SK-N-SH treated with all-trans-retinoic acid at 6 μM for 48 hours (cell line): ENCODE measurements around the gene BICD1.

Experiments
- ATAC-seq: fragments of 200-7000 bp; cut with Tn5 transposase; 3 replicates; pipeline ENCODE4 v1.9.1; 2020; ENCODE audit warnings: mild to moderate bottlenecking, moderate library complexity
- ARNTL ChIP-seq: fragments of 450-650 bp; formaldehyde crosslinking; IDR thresholded peaks from 2 replicates; pipeline ENCODE4 v1.5.0; 2020; ENCODE audit warnings: low read depth, mild to moderate bottlenecking, moderate library complexity, borderline replicate concordance
- CSDC2 ChIP-seq: fragments of 250-450 bp; sonication (Bioruptor Pico); IDR thresholded peaks from 2 replicates; pipeline ENCODE4 v1.5.0; 2020; ENCODE audit warnings: mild to moderate bottlenecking, moderate library complexity
- ESRRG ChIP-seq: fragments of 250-450 bp; sonication (Bioruptor Pico); IDR thresholded peaks from 2 replicates; pipeline ENCODE4 v1.6.1; 2021; ENCODE audit warnings: mild to moderate bottlenecking
- GLIS3 ChIP-seq: fragments of 250-450 bp; sonication (Bioruptor Pico); IDR thresholded peaks from 2 replicates; pipeline ENCODE4 v1.5.0; 2020; ENCODE audit warnings: mild to moderate bottlenecking, moderate library complexity
- ISL1 ChIP-seq: fragments of 250-450 bp; sonication (Bioruptor Pico); IDR thresholded peaks from 2 replicates; pipeline ENCODE4 v2.1.2; 2022; ENCODE audit warnings: mild to moderate bottlenecking, moderate library complexity
- OSR1 ChIP-seq: fragments of 250-450 bp; sonication (Bioruptor Pico); IDR thresholded peaks from 2 replicates; pipeline ENCODE4 v1.8.0; 2022; ENCODE audit warnings: moderate library complexity, mild to moderate bottlenecking, inconsistent platforms
- PPARA ChIP-seq: fragments of 250-450 bp; sonication (Bioruptor Pico); IDR thresholded peaks from 2 replicates; pipeline ENCODE4 v1.5.0; 2020; ENCODE audit warnings: mild to moderate bottlenecking, borderline replicate concordance
- RARB ChIP-seq: fragments of 250-450 bp; sonication (Bioruptor Pico); IDR thresholded peaks from 2 replicates; pipeline ENCODE4 v1.8.0; 2021; ENCODE audit warnings: mild to moderate bottlenecking, moderate library complexity
- SNAI2 ChIP-seq: fragments of 250-450 bp; sonication (Bioruptor Pico); IDR thresholded peaks from 2 replicates; pipeline ENCODE4 v1.5.0; 2020; ENCODE audit warnings: mild to moderate bottlenecking, moderate library complexity
- TCF4 ChIP-seq: fragments of 250-450 bp; sonication (Bioruptor Pico); IDR thresholded peaks from 2 replicates; pipeline ENCODE4 v1.8.0; 2021; ENCODE audit warnings: mild to moderate bottlenecking, moderate library complexity, borderline replicate concordance
- TOX ChIP-seq: fragments of 250-450 bp; sonication (Bioruptor Pico); IDR thresholded peaks from 2 replicates; pipeline ENCODE4 v1.8.0; 2021; ENCODE audit warnings: mild to moderate bottlenecking, moderate library complexity, borderline replicate concordance
- ZC3H10 ChIP-seq: fragments of 250-450 bp; sonication (Bioruptor Pico); IDR thresholded peaks from 2 replicates; pipeline ENCODE4 v1.5.1; 2021; ENCODE audit warnings: mild to moderate bottlenecking, moderate library complexity
- ZFP30 ChIP-seq: fragments of 450-650 bp; formaldehyde crosslinking; IDR thresholded peaks from 2 replicates; pipeline ENCODE4 v1.5.0; 2022; ENCODE audit warnings: mild to moderate bottlenecking, moderate library complexity
- ZNF565 ChIP-seq: fragments of 450-650 bp; formaldehyde crosslinking; conservative IDR thresholded peaks from 2 replicates; pipeline ENCODE4 v1.5.0; 2020; ENCODE audit warnings: low read depth, mild to moderate bottlenecking, moderate library complexity
- ZNF70 ChIP-seq: fragments of 450-650 bp; formaldehyde crosslinking; IDR thresholded peaks from 2 replicates; pipeline ENCODE4 v1.5.0; 2020; ENCODE audit warnings: mild to moderate bottlenecking, moderate library complexity
- ZNF8 ChIP-seq: fragments of 450-650 bp; formaldehyde crosslinking; IDR thresholded peaks from 2 replicates; pipeline ENCODE4 v1.5.0; 2020; ENCODE audit warnings: mild to moderate bottlenecking, moderate library complexity
- TF ChIP-seq, protein P1 (sequence below): fragments of 250-450 bp; sonication (Bioruptor Pico); IDR thresholded peaks from 2 replicates; pipeline ENCODE4 v1.8.0; 2021; ENCODE audit warnings: low read depth, mild to moderate bottlenecking, moderate library complexity, borderline replicate concordance
- TF ChIP-seq, protein P2 (sequence below): fragments of 250-450 bp; sonication (Bioruptor Pico); IDR thresholded peaks from 2 replicates; pipeline ENCODE4 v1.5.1; 2020; ENCODE audit warnings: low read depth, mild to moderate bottlenecking, moderate library complexity
- TF ChIP-seq, protein P3 (sequence below): fragments of 250-450 bp; sonication (Bioruptor Pico); IDR thresholded peaks from 2 replicates; pipeline ENCODE4 v1.5.1; 2021; ENCODE audit warnings: mild to moderate bottlenecking, moderate library complexity
- TF ChIP-seq, protein P4 (sequence below): fragments of 250-450 bp; sonication (Bioruptor Pico); IDR thresholded peaks from 2 replicates; pipeline ENCODE4 v1.8.0; 2020; ENCODE audit warnings: mild to moderate bottlenecking, moderate library complexity, borderline replicate concordance

Gene BICD1

DNA sequence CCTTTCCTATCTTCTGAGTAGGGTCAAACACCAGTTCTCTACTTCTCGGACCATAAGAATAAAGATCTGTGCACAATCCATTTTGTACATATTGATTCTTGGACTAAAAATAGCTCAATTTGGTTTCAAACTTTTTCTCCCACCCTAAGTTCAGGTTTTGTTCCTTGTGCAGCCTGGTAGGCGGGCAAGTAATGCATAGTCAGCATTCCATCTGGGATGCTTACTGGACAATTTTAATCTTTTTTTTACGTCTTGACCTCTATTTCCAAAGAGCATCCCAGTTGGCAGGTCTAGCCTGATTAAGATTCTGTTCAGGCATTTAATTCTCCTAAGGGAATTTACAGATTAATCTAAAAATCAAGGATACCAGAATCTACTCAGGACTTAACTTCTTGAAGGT lies 126.9 kb downstream of the BICD1 start:
- ATAC-seq, result no peak
- no peak for TF ChIP-seq ARNTL (CRISPR knock-in tag)
- no peak for TF ChIP-seq TCF4 (CRISPR knock-in tag)
- TF ChIP-seq, protein P1, sequence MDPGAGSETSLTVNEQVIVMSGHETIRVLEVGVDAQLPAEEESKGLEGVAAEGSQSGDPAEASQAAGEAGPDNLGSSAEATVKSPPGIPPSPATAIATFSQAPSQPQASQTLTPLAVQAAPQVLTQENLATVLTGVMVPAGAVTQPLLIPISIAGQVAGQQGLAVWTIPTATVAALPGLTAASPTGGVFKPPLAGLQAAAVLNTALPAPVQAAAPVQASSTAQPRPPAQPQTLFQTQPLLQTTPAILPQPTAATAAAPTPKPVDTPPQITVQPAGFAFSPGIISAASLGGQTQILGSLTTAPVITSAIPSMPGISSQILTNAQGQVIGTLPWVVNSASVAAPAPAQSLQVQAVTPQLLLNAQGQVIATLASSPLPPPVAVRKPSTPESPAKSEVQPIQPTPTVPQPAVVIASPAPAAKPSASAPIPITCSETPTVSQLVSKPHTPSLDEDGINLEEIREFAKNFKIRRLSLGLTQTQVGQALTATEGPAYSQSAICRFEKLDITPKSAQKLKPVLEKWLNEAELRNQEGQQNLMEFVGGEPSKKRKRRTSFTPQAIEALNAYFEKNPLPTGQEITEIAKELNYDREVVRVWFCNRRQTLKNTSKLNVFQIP (CRISPR knock-in tag), result no peak
- TF ChIP-seq ZNF70, result no peak
- TF ChIP-seq PPARA (CRISPR knock-in tag), result no peak
- TF ChIP-seq, protein P2, sequence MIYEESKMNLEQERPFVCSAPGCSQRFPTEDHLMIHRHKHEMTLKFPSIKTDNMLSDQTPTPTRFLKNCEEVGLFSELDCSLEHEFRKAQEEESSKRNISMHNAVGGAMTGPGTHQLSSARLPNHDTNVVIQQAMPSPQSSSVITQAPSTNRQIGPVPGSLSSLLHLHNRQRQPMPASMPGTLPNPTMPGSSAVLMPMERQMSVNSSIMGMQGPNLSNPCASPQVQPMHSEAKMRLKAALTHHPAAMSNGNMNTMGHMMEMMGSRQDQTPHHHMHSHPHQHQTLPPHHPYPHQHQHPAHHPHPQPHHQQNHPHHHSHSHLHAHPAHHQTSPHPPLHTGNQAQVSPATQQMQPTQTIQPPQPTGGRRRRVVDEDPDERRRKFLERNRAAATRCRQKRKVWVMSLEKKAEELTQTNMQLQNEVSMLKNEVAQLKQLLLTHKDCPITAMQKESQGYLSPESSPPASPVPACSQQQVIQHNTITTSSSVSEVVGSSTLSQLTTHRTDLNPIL (CRISPR knock-in tag), result no peak
- no peak for TF ChIP-seq ZNF8
- TF ChIP-seq SNAI2 (CRISPR knock-in tag), result no peak
- TF ChIP-seq ISL1 (CRISPR knock-in tag), result no peak
- TF ChIP-seq, protein P3, sequence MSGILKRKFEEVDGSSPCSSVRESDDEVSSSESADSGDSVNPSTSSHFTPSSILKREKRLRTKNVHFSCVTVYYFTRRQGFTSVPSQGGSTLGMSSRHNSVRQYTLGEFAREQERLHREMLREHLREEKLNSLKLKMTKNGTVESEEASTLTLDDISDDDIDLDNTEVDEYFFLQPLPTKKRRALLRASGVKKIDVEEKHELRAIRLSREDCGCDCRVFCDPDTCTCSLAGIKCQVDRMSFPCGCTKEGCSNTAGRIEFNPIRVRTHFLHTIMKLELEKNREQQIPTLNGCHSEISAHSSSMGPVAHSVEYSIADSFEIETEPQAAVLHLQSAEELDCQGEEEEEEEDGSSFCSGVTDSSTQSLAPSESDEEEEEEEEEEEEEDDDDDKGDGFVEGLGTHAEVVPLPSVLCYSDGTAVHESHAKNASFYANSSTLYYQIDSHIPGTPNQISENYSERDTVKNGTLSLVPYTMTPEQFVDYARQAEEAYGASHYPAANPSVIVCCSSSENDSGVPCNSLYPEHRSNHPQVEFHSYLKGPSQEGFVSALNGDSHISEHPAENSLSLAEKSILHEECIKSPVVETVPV (CRISPR knock-in tag), result no peak
- TF ChIP-seq, protein P4, sequence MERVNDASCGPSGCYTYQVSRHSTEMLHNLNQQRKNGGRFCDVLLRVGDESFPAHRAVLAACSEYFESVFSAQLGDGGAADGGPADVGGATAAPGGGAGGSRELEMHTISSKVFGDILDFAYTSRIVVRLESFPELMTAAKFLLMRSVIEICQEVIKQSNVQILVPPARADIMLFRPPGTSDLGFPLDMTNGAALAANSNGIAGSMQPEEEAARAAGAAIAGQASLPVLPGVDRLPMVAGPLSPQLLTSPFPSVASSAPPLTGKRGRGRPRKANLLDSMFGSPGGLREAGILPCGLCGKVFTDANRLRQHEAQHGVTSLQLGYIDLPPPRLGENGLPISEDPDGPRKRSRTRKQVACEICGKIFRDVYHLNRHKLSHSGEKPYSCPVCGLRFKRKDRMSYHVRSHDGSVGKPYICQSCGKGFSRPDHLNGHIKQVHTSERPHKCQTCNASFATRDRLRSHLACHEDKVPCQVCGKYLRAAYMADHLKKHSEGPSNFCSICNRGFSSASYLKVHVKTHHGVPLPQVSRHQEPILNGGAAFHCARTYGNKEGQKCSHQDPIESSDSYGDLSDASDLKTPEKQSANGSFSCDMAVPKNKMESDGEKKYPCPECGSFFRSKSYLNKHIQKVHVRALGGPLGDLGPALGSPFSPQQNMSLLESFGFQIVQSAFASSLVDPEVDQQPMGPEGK, result no peak
- TF ChIP-seq ESRRG (CRISPR knock-in tag), result no peak
- no peak for TF ChIP-seq OSR1
- TF ChIP-seq CSDC2, result no peak
- no peak for TF ChIP-seq GLIS3 (CRISPR knock-in tag)
- no peak for TF ChIP-seq ZC3H10 (CRISPR knock-in tag)
- no peak for TF ChIP-seq RARB (CRISPR knock-in tag)
- TF ChIP-seq ZFP30 (CRISPR knock-in tag), result no peak

DNA sequence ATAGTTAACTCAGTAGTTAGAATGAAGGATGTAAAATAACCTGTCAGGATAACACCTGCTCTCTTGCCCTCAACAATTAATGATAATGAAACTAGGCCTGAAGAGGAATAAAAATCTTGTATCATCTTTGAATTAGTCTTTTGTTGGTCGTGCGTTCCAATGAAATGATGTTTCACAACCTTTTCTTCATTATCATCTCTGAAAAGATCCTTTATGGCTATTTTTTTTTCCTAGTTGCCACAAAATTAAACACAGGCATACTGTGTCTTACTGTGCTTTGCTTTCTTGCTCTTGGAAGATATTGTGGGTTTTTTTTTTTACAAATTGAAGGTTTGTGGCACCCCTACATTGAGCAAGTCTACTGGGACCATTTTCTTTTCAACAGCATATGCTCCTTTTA lies 128.6 kb downstream of the BICD1 start:
- no peak for ATAC-seq
- TF ChIP-seq TOX (CRISPR knock-in tag) (no peak), TCF4 (CRISPR knock-in tag) (no peak), ZNF565 (CRISPR knock-in tag) (no peak), ESRRG (CRISPR knock-in tag) (no peak), OSR1 (no peak), ZFP30 (CRISPR knock-in tag) (no peak)
- TF ChIP-seq, protein P2 (CRISPR knock-in tag), result no peak
- TF ChIP-seq, protein P3 (CRISPR knock-in tag), result no peak
- TF ChIP-seq, protein P4, result no peak
